GM18502 (cell line): Measurements from ENCODE around the gene LHFPL2.

Source experiments
- ATAC-seq: cut with Tn5 transposase; IDR thresholded peaks from one replicate; pipeline ENCODE4 v1.9.1; 2021; ENCODE audit warnings: mild to moderate bottlenecking; ENCODE audit not compliant: unreplicated experiment, poor library complexity

LHFPL2 gene

DNA sequence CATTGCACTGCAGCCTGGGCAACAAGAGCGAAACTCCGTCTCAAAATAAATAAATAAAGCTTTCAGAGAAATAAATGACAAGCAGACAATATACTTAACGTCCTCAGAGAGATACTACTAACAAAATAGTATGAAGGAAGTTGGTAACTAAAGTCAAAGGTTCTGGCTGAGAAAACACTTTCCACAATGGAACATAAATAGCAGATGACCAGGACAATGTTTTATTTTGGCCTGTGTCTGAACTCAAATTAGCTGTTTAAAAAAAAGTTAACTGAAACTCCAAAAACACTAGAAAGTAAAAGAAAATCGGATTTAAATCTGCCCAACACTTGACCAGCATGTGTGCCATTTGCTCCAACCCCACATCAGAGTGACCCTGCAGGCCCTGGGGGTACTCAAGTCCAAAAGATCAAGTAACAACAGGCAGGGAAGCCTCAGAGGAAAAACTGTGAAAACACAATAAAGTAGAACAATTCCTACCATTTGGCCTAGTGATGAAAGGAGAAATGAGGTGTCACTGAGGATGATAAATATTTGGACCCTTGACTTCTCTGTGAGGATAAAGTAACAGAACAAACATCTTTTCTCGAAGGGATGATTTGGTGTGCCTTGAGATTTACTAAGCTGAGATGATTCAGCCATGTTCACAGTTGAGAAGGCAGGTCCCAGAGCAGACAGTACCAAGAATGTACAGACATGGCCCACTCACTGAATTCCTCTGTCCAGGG, 47.7 kb downstream of the LHFPL2 start:
- no peak for ATAC-seq

DNA sequence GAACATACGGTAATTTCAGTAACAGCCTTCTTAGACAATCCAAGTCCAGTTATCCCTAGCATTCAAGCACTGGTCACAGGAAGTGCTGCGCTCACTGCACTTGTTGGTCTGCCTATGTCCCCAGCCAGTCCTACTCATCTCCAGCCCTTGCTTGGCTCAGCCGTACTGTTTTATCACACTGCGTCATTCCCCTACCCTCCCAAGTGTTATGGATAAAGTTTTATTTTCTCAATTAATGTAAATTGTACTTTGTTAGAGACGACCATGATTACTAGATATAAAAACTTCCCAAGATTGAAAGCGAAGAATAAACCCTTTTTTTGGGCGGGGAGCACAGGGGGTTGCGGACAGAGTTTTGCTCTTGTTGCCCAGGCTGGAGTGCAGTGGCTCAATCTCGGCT, 49.6 kb downstream of the LHFPL2 start:
- no peak for ATAC-seq

DNA sequence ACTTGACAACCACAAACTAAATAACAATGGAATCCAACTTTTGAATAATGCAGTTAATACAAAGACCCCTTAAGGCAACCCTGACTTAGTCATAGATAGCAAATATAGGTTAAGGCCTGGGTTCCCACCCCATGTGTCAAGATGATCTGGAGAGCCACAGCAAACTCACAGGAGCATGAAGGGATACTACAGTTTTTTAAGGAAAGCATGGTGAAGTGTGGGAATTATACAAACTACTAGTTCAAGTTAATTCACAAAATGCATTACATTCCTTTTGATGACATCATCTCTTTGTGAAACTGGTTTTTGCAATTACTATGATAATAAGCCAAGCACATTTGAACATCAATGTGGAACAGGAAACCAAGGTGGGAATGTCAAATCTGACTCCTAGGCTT, 50.6 kb downstream of the LHFPL2 start:
- ATAC-seq: no peak

DNA sequence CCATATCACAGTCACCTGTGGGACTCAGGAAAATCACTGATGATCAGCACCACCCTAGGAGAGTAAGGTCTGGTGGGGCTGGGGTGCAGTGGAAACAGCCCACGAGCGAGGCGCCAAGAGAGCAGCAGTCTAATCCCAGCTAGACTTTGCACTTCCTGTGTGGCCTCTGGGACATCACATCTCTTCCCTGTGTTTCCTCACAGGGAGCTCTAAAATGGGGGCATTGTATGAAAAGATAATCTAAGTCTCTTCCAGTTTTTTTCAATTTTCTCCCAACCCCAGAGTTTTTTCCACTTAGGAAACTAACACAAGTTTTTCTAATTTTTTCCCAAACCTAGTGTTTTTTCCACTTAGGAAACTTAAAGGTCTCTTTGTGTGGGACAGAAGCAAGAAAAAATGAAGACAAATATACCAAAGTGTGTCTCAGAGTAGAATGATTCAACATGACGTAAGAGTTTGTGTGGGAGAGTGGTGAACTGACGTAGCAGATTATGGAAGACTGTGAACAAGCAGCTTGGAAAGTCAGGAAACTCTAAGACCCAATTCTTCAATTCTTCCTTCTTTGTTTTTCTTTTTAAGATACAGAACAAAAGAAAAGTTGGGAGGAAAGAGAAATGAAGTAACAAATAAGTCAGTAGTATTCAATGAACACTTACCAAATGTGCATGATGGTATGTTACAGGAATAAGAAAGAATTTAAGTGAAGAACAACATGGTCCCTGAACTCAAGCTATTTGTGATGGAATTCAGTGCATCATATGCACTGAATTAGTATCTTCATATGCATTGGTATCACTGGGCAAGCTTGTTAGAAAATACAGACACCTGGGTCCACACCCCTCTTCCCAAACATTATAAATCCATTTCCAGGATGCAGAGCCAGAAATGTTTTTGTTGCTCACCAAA, 51.3 kb downstream of the LHFPL2 start:
- ATAC-seq: no peak

DNA sequence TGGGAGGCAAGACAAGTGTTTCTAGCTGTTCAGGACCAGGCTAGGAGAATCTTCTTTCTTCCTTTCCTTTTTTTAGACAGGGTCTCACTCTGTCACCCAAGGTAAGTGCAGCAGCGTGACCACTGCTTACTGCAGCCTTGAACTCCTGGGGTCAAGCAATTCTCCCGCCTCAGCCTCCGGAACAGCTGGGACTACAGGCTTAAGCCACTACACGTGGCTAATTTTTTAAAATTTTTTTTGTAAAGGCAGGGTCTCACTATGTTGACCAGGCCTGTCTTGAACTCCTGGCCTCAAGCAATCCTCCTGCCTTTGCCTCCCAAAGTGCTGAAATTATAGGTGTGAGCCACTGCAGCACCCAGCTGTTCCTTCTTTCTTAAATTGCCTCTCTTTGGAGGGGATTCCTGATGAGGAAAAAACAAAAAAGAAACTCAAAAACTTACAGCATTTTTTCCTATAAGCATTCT, 53.1 kb downstream of the LHFPL2 start:
- no peak for ATAC-seq

DNA sequence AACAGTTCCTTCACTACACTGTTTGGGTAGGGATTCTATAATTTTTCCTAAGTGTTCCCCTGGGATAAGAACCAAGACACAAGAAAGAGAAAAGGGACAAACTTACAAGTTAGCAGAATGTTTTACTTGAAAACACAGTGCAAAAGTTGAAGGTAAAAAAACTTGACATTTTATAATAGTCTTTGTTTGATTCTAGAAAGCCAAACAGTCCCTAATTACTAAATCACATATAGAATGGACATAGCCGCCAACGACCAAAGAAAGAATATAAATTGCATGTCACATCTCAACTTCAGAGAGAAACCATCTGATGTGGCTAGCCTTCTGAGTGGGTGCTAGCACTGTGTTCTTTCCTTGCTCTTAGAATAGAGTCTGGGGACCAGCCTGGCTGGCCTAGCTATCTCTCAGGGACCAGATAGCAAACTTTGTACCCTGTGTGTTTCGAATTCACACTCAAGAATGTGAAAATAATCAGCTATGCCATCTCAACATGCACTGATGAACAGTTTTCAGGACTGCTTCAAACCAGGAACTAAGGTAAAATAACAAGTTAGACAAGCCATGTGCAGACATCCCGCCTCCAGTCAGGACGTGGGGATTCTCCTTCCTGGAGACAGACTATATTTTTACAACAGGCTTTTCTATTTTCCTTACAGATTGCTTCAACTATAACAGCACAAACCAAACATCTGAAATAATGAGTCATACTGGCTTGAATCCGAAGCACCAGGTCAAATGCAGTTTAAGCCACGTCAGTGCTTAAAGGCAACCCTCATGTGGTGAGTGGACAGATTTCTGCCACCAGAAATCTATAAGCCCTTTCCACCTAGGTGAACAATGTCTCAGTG, 53.7 kb downstream of the LHFPL2 start:
- no peak for ATAC-seq

DNA sequence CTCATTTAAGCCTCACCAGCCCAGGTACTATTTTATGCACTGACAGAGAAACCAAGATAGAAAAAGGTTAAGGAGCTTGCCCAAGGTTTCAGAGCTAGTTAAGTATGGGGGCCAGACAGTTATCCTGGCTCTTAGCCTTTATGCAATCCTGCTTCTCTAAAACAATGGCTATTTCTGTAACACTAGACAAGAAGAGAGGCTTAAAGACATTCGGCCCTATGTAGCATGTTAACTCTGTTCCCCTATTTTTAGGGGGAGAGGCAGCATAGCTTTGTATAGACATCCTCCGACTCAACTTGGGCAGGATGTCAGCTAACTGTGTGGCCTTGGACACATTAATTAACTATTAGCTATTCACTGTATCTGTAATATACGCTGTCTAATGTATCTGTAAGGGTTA, 54.6 kb downstream of the LHFPL2 start:
- no peak for ATAC-seq

DNA sequence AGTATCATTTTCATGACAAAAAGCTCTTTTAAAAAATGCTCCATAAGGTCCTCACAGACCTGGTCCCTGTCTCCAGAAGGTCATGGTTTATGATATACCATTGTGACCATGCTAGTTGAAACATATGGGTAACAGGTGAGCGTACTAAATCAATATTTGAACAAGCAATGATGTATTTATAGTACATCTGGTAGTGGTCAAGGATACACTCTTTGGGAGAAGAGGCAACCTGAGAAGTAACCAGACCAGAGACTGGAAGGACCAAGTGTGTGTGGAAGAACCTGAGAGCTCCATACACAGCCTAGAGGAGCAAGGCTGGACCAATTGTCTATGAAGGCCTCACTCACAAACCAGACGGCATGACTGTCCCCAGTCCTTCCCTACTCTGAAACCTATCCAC, 55.1 kb downstream of the LHFPL2 start:
- ATAC-seq: no peak

DNA sequence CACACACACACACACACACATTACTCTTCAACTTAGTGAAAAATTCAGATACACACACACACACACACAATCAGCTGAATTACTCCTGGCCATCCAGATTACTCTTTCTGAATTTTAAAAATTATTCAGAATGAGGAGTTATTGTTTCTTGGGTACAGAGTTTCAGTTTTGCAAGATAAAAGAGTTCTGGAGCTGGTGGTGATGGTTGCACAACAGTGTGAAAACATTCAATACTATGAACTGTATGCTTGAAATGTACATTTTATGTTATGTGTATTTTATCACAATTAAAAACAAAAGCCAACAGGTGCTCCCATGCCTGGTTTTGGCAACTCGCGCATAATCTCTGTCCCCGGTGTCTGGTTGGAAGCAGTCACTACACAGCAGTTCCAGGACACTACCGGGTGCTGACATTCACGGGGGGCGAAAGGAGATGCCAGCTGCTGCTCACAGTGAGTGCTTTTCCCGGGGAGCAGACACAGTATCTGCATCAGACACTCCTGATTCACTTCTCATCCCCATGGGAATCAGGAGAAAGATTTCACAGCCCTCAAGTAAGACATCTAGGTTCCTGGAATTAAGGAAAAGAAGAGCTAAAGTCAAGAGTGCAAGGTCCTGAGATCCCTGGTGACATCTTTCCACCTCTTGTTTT, 55.7 kb downstream of the LHFPL2 start:
- ATAC-seq: no peak

DNA sequence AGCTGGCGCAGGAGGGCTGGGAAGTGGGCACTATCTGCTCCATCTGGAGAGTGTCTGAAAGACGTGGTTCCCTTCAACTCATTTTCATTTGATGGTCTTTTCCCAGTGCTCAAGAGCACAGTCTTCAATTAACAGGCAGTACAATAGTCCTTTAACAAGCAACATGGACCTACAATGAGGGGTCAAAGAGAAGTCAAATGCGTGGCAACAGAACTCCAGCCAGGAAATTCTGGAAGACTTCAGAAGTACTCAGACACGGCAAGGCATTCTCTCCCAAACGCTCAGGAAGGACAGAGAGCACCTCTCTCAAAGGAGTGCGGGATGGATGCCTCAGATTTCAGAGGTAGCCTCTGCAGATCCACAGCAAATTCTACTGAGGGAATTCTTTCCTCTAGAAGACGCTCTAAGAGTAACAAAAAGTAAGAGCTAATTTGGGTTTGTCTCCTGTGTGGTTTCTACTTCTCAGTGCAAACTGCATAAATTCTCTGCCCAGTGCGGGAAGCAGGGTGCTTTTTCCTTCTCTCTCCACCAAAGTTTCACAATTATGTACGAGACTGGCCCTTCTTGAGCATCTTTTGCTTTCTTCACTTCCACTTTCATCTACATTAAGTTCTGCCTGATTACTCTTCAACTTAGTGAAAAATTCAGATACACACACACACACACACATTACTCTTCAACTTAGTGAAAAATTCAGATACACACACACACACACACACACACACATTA, 56.4 kb downstream of the LHFPL2 start:
- peak; percentile 76 for ATAC-seq

DNA sequence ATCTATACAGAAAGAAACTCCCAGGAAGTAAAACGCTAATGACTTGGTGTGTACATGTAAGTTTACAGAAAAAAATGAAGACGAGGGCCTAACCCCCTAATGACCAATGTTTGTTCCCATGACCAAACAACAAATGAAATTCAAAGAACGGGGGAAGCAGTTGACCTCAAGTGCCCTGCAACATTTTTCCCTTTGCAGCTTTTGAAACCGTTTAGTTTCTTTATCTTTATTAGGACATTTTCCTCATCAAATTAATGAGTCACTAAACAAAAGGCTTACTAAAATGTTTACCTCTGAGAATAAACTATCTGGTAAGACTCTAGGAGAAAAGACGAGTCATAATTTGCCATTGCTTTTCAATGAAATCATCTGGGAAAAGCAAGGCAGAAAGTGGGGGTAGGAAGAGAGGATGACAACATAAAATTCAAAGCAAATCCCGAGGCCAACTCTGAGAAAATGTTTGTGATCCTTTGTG, 57.4 kb downstream of the LHFPL2 start:
- ATAC-seq: no peak

DNA sequence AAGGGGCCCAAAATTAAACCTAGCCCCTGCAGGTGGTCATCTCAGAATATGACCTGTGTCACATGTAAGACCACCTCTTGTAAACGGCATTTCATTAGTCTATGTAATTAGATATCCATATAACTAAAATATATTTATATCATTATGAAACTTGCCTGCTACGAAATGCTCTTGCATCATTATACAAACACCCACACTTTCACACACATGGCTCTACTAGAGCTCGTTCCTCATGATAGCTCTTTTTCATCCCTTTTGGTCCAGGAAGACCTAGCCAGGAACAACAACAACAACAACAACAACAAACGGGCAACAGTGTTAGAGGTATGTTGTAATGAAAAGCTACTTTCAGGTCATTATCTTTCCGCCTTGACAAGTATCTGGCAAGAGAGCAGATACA, 58.6 kb downstream of the LHFPL2 start:
- no peak for ATAC-seq

DNA sequence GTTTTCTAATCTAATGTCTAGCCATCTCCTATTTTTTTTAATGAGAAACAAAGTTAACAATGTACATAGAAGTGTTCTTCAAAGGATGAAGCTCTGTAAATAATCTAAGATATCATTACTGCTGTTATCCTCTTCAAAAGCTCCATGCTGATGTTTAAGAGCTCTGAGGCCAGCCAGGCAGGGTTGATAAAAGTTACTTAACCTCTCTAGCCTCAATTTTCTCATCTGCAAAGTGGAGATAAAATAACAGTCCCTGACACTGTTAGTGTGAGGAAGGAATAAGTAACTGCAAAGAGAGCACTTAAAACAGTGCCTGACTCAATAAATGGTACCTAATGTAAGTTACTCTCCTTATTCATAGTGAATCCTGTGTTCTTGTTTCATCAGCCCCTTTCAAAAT, 60.1 kb downstream of the LHFPL2 start:
- ATAC-seq: no peak

DNA sequence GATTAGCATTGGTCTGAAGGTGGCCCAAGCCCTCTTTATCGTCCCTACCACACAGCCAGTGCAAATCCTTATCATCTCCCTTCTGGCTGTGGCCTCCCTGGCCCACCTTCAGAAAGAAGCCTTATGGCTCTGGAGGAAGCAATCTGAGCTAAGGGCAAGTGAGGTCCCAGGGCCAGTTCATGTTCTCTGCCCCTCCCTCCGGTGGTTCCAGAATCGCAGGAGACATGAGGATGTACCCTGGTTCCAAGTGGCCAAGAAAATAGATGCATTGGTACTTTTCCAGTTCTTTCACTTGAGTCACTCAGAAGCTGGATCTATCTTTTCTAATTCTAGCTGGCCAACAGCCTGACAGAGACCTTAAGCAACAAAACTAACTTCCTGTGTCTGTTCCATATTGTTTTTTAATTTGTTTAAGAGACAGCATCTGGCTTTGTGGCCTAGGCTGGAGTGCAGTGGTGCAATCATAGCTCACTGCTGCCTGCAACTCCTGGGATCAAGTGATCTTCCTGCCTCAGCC, 60.7 kb downstream of the LHFPL2 start:
- no peak for ATAC-seq

DNA sequence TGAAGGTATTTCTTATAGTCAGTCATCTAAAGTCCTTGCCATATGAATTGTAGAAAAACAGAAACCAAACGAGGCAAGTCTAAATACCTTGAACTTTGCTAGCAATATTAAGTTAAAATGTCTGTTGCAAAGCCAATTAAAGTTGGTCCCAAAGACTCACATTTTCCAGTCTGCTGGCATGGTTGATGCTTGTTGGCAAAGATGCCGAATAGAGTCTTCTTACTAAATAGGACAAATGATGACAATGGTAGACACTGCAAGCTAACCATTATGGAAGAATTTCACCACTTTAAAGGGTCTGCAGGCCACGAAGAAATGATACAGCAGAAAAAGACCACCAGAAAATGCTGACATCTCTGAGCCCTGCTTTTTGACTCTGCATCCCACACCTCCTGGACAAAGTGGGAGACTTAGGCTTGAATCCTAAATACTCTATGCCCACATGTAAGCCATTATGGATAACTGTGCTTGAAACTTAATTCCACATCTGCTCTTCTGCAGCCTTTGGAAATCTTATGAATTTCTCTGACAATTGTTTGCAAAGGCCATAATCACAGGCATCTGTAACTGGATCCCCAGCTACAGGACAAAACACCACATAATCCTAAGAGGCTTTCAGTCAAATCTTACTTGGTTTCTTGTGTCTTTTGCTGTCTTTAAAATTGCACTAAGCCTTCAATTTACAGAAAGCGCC, 61.3 kb downstream of the LHFPL2 start:
- no peak for ATAC-seq

DNA sequence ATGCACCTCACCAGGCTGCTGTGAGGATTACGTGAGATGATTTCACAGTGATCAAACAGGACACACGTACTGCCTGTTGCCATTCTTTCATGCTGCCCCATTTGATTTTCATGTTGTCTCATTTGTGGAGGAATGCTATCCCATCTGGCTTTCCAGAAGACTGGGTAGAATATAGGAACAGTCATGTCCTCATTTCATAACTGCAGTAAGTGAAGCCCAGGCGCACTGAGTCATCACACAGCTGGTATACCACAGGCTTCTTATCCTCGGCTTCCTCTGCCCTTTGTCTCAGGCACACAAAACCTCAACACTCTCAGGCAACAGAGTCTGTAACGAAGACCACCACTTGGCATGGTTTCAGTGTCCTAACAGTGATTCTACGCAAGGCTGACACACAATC, 62.3 kb downstream of the LHFPL2 start:
- ATAC-seq: no peak

DNA sequence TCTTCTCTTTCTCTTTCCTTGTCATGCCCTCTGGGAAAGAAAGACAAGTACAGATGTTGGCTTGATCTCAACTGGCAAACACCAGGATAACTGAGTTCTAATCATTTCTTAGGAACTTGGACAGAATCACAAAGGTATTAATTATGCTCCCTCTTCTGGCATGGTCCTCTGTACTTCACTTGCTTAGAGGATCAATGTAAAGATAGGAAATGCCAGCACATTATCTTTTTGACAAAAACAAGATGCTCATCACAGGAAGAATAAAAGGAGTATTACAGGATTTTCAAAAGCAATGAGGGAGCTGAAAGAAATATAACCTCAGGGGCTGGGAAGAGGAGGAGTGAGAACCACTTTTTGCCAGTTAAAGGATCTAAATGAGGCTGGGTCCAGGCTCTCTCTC, 70.6 kb downstream of the LHFPL2 start:
- ATAC-seq: no peak

DNA sequence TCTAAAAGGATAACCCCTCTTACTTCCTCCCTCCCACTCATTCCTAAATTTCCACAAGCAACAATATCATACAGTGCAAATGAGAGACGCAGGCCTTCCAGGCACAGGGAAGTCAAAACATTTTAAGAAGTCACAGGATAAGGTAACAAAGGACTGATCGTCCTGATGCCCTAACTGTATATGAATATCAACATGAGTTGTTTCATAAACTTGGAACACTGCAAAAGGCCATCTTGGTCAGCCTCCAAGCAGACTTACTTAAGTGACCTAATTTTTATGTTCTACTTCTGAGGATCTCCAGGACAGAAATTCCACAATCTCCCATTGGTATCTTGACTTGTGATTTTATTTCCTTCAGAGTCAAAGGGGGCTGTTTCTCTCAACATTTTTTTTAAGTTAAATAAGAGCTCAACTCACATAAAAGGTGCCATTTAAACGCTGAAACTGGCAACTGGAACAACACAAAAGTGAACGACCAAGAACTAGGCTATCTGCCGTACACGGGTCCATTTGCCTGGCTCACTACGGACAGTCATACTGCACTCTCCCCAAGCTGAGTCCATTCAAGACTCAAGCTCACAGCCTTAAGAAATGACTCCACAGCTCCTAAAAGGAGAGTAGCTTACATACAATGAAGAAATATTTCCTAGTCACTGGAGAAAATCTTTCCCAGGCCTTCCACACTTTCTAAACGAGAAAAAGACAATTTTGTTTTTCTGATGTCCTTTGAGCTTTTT, 71.3 kb downstream of the LHFPL2 start:
- ATAC-seq: no peak
